Ramos (cell line): ENCODE measurements around the gene GAS2.

Experiments used
- in situ Hi-C: fragments of 300-500 bp; cut with MboI; formaldehyde crosslinking; loops from one replicate; pipeline ENCODE4 v1.14.3; 2022; ENCODE audit warnings: low sequenced_read_pairs; ENCODE audit not compliant: unreplicated experiment

The GAS2 gene

DNA sequence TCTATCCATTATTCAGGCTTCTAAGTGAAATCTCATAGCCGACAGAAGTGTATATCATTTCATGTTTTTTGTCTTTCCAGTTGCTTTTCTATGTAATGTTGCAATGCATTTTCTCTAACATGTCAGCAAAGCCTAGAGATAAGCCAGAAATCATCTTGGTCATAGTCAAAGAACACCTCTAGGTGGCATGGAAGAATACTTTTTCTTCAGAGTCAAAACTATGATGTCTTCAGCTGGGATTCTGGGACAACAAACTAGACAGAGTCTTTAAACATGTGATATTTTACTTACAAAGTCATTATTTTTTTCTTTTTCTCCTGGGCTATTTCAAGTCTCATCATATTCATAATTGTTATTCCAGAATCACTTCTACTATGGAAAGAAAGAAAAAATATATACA is 4.4 kb downstream of the GAS2 start:
- in situ Hi-C loops: no loop called here

DNA sequence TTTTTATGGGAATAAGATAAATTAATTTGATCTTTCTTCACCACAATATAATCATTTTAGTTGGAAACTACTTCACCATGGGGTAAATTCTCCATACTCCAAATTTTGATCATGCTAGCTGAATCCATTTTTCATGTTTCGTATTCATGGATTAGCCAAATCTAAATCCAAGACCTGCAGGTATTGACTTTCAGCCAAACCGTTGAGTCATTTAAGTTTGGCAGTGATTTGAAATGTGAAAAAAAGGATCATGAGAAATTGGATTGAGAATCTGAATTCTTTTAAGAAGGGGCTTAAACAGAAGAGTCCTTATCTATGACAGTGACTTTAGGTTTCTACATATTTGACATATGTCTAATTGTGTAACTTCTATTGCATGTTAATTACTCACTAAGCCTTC is 5.3 kb downstream of the GAS2 start:
- in situ Hi-C loops: no loop called here

DNA sequence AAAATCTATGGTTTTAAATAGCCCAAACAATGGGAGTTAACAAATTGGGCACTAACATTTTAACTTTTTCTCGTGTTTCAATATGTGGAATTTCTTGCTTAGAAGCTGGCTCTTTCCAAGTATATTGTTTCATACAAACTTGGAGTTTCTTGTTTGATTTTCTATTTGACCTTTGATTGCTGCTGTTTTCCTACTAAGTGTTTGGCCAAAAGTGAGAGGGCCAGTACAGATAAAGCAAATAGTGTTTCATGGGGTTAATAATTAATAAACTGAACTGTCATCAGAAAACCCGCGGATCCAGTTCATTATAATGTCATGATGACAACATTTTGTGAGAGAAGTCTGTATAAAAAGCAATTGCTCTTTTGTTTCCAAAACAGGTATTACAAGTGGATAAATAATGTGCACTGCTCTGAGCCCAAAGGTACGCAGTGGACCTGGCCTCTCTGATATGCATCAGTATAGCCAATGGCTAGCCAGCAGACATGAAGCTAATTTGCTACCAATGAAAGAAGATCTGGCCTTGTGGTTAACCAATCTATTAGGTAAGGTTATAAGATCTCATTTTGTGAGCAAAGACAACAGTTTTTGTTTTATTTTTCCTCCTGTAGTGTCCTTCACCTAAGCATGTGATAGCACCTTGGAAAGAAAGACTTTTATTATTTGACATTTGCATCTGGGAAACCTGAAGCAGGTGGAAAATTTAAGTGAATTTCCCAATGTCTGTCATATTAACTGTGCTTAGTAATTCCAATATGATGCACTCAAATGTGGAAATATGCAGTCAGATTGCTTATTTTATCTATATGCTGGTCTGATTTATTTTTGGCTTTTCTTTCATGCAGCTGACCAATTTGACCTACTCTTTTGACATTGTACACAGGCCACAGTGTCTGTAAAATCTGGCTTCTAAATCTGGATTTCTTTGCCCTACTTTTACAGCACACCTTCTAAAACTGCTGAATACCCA is 8.3 kb downstream of the GAS2 start:
- in situ Hi-C loops: no loop called here

DNA sequence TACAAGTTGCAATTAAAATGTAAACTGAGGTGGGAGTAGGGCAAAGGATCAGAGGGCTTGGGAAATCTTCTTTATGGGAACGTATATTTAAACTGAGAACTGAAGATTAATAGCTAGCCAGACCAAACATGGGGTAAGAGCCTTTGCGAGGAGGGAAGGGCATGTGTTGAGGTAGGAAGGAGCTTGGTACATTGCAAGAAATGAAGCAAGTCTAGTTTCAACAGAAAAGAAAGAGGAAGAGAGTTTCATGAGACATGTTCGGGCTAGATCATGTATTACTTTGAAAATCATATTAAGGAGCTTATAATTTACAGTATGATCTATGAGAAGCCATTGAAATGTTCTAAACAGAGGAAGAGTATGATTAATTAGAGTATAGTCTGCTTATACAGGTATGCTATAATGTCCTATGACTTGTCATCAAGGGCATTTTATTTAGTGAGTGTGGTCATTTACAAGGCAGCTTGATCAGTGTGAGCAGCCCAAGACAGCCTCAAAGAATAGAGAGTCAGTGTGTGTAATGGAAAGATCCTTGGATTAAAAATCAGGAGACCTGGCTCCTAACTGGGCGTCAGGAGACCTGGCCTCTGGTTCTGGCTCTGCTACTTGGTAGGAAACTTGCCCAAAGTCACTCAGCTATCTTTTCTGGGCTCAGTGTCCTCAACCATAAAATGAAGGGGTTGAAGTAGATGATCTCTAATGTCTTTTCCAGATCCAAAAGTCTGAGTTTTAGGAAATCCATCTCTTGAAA is 10.9 kb downstream of the GAS2 start:
- in situ Hi-C loops: no loop called here

DNA sequence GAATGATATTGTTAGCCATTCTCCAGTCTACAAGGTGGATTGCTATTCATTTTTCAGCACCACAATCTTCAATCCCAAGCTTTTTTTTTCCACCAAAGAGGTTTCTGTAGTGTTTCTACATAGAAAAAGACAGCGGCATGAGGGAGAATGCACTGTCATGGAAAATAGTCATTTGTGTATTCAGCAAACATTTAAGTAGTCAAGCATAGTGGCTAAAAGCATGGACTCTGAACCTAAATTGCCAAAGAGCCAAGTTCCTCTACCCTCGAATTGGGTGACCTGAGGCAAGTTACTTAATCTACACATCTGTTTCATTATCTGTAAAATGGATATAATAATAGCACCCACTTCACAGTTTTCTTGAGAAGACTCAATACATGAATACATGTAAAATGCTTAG is 14.2 kb downstream of the GAS2 start:
- in situ Hi-C loops: no loop called here

DNA sequence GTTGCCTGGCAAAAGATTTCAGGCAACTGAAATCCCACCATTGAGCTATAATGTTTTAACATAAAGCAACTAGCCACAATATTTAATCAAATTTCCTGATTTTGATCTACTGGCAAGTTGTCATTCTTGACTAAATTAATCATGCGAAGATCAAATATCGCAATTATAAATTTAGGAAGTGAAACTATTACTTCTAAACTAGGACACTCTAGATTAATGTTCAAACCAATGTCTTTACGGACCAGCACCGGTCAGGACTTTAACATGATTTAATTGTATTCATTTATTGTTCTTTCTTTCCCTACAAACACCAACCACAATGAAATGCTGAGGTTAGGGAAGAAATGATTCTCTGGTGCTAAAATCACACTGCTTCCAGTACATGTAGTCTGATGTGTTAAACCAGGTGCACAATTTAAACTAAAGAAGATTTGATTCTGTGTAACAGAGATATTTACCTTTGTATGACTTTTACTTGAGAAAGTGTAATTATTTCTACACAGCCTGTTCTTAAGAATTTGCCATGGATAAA is 14.9 kb downstream of the GAS2 start:
- in situ Hi-C loops: no loop called here

DNA sequence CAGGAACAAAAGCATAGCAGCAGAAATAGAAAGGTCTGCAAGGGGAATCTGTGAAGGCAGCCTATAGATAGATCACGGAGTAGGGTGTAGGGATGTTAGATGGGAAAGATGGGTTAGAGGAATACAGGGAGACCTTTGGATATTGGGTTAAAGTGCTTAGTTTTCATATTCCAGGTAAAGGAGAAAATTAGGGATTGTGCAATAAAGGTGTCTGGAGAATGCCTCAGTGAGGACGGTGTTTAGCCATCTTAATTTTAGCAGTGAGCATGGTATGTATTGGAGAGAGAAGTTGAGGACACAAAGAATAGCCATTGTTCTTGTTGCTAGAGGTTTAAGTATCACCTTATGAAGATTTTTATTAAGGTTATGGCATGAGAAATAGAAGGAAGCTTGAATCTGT is 17.7 kb downstream of the GAS2 start:
- in situ Hi-C loops: no loop called here

DNA sequence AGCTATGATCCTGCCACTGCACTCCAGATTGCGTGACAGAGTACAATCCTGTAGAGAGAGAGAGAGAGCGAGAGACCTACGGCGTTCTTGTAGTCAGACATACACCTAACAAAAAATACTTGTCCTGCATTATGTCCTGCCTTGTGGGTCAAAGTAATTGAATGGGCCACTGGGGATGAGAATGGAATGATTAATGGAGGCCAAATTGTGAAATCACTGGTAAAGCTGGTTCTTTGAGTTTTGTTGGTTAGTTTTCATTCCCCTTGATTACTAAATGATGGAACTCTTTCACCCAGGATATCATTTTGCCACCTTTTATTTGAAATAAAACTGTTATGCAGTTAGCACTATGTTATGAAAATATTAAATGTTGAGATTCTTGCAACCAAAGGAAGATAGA is 18.7 kb downstream of the GAS2 start:
- in situ Hi-C loops: no loop called here

DNA sequence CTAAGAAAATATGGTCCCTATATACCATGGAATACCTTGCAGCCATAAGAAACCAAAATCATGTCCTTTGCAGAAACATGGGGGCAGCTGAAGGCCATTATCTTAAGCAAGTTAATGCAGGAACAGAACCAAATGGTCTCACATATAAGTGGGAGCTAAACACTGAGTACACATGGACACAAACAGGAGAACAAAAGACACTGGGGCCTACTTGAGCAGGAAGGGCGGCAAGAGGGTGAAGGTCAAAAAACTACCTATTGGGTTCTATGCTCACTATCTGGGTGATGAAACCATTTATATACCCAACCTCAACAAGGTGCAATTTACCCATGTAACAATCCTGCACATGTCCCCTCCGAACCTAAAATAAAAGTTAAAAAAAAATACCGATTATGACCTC is 22.5 kb downstream of the GAS2 start:
- in situ Hi-C loops: no loop called here

DNA sequence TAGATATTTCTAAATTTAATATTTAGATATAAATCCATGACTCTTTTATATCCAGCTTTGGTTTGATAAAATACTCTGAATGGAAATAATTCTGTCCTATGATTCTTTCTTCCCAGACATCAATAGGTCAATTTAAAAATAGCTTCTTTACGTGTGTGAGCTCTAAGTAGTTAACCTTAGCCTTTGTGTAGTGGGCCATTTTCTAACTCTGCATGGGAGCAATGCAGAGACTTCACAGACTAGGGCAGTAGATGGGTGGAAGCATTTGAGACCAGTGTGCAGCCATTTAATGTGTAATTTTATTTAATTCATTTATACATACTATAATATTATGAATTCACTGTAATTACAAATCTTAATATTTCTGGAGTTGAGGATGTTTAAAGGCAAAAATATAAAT is 23.8 kb downstream of the GAS2 start:
- in situ Hi-C loops: no loop called here

DNA sequence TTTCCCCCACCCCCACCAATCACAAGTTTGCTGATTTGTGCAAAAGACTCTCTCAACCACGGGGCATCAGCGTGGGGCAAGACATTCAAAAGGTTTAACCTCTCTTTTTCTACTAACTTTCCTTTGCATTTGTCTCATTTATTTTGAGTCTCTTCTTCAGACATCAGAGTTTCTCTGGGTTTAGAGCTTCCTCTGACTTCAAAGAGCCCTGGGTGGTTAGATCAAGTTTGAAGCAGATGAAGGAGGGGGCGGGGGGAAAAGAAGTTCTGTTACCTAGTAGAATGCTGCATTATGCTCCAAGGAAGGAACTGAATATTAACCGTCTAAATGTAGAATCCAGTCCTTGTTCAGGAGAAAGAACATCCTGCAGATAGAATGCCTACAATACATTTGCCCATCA is 24.5 kb downstream of the GAS2 start:
- in situ Hi-C loops: no loop called here

DNA sequence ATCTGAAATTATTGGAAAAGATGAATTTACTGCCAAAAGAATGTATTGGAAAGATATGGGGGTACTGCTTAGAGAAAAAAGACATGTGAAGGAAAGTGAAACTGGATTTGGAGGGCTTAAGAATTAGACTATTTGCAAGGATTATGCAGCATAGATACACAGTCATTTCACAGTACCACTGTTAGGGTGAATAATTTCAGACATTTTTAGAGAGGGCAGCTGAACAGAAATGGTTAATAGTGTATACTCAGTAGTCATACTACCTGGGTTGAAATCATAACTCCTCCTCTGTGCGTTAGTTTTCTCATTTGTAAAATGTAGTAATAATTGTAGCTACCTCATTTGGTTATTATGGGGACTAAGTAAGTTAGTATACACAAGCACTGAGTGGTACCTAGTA is 33.0 kb downstream of the GAS2 start:
- in situ Hi-C loops: no loop called here

DNA sequence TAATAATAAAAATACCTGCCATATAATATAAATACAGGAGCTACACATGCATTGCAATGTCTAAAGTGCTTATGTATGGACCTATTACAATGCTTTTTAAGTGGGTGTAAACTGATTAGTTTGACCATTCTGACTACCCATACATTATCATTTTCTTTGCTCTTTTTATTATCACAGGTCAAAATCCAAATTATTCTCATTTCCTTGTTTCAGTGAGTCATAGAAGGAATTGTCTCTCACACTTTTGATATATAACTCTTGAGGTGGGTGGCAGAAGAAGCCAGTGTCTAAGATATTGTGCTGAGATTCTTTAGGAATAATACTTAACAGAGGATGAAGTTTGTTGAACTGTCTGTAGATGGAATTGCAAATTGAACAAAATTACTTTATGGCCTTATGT is 35.6 kb downstream of the GAS2 start:
- in situ Hi-C loops: no loop called here

DNA sequence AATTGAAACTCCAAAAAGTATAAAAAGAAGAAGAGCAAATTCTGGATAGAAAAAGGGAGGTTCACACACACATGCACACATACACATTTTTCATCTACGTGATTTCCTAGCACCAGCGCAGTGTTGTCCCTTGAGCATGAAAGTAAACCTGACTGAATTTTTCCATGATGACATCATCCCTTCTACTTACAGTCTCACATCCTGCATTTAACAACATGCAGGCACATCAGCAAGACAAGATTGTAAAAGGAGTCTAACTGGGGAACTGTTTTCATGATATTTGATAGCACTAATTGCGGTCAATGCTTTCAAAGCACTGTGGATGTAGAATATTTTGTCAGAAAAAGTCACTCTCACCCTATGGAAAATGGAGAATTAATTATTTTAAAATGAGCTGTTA is 36.6 kb downstream of the GAS2 start:
- in situ Hi-C loops: no loop called here

DNA sequence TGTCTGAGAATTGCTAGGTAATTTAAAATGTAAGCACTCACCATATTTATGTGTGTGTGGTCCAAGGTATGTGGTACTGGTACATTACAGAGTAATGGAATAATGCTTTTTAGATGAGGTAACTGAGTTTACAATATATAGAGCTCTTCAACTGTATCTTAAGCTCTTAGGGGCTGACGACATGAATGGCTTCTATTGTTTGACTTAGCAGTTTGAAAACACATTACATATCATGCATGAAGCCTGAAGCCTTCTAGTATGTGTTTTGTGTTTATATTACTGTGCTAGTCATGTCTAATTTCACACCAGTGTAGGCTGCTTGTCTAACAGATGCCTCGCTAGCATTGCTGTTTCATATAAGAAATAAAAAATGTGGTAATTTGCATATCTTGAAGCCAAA is 37.2 kb downstream of the GAS2 start:
- in situ Hi-C loops: no loop called here

DNA sequence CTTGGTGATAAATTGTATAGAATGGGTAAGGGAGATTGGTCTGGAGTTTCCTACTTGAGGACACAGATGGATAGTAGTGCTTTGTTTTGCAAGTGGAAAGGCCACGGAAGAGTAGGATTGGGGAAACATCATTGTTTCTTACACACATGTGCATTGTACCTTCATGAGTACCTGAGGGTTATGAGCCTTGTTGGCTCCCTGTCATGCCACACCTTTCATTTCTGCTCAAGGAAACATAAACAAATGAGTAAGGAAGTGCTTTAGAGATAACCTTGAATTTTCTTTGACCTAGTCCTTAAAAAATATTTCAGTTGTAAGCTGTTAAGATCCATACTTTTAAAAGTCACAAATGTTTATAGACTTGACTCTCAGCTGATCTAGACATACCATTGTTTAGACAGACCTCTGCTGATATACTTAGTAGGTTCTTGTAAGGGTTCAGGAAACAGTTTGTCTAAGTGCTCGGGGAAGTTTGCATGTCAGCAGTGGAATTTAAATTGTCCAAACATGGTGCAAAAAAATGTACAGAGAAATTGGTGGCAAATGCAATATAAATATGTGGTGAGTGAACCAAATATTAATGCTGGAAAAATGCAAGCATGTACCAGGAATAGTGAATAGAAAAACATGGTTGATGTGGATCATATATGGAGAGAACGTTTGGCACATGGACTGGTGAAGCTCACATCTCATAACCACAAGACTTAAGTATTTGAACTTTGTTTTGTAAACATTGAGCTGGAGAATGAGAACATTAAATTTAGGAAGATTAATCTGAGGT is 40.9 kb downstream of the GAS2 start:
- in situ Hi-C loops: no loop called here

DNA sequence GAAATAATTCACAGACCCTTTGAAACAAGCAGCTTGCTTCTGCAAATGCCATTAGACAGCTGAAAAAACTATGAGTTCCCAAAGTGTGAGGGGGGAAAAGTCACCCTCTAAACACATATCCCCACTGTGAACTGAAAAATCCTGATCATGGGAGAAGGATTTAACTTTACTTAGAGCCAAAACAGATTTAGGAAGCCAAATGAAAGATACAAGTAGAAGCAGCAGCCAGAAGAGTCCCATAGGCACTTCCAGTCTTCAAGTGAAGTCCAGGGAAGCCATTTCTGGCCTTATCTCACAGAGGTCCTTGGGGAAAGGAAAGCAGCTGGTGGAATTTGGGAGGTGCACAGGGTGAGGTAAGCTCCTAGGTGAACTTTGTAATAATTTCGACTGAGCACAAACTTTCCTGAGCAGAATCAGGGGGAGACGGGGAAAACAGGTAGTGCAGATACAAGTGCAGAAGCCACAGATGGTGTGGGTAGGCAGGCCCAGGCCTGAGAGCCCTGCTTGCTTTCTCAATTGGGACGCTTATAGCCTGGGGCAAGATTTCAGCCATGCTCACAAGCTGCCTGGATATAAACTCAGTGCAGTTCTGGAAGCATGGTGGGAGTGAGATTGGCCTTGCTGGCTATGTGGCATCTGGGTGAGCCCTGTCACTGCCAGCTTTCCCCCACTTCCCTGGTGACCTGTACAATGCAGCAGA is 44.8 kb downstream of the GAS2 start:
- in situ Hi-C loops: no loop called here

DNA sequence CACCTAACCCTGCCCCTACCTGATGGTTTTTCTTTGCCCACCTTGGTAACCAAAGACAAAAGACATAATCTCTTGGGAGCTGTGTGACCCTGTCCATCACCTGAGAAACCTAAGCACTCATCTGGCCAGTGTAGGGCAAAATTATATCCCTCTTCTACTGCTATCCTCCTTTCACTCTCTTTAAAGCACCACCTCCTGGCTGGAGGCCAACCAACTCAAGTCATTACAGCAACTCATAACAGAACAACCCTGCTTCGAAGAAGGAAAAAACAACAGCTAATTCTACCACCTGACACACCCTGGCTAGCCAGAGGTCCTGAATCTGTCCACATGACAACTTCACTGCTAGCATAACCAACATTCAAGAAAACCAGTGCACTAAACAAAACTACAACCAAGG is 45.5 kb downstream of the GAS2 start:
- in situ Hi-C loops: no loop called here

DNA sequence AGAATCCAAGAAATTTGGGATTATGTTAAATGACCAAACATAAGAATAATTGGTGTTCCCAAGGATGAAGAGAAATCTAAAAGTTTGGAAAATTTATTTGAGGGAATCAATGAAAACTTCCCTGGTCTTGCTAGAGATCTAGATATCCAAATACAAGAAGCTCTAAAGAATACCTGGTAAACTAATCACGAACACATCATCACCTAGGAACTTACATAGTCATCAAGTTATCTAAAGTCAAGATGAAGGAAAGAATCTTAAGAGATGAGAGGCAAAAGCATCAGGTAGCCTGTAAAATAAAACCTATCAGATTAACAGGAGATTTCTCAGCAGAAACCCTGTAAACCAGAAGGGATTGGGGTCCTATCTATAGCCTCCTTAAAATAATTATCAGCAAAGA is 46.9 kb downstream of the GAS2 start:
- in situ Hi-C loops: no loop called here

DNA sequence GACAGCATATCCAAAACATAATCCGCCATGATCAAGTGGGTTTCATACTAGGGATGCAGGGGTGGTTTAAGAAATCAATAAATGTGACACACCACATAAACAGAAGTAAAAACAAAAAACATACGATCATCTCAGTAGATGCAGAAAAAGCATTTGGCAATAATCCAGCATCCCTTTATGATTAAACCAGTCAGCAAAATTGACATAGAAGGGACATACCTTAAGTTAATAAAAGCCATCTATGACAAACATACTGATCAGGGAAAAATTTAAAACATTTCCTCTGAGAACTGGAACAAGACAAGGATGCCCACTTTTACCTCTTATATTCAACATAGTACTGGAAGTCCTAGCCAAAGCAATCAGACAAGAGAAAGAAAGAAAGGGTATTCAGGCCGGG is 49.6 kb downstream of the GAS2 start:
- in situ Hi-C loops: no loop called here
